HG03457 (cell line): ENCODE data around the gene HIVEP1.
A peak's percentile ranks its signal among the peaks of the same experiment; 100 is the strongest.

Experiments
- ATAC-seq: cut with Tn5 transposase; IDR thresholded peaks from one replicate; pipeline ENCODE4 v1.9.1; 2021; ENCODE audit warnings: moderate number of reproducible peaks; ENCODE audit not compliant: unreplicated experiment

Gene HIVEP1

DNA sequence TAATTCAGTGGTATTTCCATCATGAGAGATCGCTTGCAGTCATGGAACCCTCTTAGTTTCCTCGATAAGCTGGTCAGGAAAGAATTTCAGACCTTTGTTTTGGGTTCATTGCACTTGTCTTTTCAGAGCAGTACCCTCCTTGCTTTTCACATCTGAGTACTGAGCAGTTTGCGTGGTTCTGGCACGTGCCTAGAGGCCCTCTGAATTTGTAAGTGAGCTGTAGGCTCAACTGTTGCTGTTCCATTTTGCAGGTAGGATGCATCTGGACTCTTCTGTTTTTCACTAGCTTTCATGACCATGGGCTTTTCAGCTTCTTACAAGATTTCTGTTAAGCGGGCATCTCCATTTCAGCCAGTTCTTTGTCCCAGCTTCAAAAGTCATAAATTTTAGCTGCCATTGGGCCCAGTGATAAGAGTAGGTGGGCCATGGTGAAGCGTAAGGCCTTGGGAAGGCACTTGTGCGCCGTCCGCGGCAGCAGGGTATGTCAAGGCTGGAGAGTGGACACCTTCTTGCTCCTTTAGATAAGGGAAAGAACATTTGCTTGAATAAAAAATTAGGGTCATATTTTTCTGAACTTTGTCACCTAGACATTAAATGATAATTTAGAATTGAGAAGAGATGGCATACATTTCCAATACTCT is 35.8 kb downstream of the HIVEP1 start:
- ATAC-seq, result no peak

DNA sequence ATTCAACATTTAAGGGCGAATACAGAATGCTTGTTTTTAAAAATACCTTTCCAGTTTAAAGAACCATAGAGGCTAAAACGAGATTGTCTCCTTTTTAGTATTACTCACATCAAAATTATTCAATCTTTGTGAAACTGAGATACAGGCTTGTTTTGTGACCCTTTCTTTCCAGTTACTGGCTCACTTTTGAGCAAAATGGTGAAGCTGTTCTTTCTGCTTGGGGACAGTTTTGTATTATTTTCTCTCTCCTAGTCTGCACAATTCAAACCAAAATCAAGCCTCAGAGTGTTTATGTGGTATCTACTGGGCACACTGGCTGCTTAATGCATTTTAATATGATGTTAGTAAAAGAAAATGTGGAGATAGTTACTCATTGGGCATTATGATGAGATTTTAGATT is 36.5 kb downstream of the HIVEP1 start:
- no peak for ATAC-seq

DNA sequence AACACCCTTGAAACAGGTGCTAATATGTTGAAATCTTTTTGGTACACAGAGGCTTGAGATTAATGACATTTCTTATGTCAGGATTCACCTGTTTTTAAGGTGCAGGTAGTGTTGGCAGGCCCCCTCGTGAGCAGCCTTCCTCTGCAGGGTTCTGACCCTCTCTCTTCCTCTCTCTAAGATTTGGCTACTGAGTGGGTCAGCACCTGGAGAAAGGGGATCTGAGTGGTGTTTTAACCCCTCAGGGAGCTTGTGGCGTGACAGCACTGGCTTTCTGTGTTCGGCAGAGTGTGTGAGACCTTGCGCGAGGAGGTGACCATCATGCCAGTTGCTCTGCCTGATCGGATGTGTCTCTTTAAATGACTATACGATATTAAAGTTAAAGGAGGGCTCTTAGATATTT is 37.1 kb downstream of the HIVEP1 start:
- no peak for ATAC-seq

DNA sequence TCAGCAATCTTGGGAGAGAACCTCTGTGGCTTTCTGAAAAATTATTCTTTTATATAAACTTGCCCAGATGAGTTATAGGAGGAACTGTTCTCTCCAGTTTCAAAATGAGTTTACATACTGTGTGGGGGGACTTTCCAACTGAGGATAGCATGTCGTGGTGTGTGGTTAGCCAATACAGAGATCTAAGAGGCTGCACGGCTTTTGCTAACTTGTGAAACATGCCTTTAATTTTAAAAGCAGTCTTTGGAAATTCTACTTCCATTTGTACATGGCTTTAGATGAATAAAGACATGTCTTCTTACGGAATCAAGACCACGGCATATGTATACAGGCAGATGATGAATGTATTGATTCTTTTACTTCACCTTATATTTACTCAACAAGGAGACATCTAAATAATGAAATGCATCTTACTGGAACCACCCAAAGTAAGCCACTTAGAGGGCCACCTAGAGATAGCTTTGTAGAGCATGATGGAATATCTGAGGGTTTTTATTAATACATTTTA is 39.8 kb downstream of the HIVEP1 start:
- peak; percentile 71 for ATAC-seq

DNA sequence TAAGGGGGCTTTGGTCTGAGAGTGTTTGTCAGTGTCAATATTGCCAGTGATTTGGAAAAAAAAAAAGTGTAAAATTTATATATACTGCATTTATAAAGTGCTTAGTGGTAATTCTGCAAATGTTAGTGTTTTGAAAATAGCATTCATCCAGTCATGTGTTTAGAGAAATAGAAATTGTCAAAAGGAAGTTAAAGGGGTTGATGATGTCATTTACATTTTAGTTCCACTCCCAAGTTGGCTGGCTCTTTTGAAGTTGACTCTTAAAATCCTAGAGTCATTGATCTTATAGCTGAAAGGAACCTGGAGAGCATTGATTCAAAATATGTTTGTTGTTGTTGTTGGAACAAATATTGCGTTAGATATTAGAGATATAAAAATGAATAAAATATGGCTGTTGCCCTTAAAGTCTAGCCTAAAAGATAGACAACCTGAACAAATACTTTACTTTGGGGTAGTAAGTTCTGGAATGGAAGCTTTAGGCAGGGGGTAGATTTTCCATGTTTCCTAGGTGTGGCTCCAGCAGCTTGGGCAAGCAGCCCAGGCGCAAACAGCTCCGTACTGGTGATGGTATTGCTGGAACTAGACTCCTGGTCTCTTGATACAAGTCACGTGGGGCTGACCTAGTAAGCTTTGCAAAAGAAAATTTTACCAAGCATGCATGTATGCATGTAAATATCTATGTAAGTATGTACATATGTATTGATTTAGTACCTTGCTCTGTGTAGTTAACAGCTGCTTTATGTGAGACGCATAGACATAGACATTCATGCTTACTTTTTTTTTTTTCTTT is 46.3 kb downstream of the HIVEP1 start:
- ATAC-seq, result no peak

DNA sequence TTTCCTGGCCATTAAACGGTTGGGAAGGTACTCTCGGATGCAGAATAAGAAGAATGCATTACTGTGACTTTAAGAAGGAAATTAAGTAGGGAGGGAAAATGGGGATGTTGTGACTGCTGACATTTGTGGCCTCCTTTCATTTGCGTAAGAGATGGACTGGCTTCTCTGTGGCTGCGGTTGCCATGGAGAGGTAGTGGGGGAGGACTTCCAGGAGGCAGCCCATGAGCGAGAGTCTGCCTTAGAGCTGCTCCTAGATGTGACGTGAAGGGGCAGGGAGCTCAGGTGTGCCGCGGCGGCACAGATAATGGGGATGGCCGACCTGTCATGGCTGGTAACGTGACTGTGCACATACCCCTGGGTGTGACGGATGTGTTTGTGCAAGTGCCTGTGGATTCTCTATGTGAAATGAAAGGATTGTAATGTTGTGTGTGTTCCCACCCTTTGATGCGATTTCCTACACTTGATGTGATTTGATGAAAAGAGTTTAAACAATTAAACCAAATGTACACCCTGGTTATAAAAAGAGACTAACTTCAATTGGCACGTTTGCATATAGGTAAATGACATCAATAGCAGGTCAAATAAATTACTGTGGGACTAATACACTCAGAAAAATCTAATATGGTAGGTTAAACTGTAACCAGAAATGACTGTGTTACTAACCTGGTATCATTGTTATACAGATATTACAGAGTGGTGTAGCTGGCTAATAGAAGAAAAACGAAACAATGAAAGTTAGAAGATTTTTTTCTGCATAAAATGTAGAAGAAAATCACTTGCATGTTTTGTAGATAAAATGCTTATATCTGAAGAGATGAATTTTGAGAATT is 48.9 kb downstream of the HIVEP1 start:
- peak; percentile 69 for ATAC-seq

DNA sequence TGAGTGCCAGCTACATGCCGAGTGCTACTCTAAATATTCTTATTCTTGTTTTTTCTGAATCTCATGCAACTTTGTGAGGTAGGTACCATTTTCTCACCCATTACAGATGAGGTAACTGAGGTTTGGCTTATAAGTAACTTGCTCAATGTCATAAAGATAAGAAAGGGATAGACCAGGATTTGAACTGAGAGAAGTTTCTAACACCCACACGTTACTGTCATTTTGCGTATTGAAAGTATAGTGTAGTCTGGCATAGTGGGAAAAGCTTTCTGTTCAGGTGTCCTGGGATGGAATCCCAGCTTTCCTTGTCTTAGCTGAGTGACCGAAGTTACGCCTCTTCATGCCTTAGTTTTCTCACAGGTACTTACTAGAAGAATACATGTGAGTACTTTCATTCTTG is 50.5 kb downstream of the HIVEP1 start:
- no peak for ATAC-seq

DNA sequence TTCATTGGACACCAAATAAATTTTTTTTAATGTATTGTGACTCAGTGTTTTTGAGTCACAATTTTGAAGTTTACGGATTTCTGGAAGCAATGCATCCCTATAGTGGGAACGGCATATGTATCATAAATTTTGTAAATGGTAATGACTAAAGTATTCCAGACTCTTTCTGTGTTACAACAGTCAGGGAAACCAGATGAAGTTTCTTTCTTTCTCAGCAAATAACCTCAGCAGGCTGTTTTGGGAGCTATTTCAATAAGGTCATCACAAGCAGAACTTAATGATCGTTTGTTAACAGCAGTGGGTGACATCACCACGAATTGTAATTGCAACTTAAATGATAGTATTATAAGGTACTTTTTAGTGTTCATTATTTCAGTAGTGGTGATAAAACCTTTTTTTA is 52.0 kb downstream of the HIVEP1 start:
- no peak for ATAC-seq

DNA sequence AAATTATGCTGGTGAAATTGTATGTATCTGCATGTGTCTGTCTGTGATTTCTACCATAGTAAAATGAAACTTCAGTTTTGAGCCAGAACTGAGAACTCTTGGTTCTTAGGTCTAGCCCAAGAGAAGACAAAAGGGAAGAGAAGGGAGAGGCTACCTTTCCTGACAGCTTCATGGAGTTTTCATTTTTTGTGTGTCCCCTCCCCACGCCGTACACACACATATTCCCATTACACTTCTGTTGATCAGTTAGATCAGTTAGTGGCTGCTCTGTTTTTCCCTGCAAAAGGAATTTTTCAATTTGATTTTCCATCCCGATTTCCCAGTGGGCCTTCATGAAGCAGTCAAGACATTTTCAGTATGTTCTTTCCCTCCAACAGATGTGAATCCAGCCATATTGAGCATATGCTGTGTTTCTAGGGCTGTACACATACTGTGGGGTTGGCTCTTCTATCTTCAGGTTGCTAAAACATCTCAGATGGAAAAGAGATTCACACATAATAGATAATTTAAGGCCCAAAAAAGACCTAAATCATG is 52.5 kb downstream of the HIVEP1 start:
- no peak for ATAC-seq

DNA sequence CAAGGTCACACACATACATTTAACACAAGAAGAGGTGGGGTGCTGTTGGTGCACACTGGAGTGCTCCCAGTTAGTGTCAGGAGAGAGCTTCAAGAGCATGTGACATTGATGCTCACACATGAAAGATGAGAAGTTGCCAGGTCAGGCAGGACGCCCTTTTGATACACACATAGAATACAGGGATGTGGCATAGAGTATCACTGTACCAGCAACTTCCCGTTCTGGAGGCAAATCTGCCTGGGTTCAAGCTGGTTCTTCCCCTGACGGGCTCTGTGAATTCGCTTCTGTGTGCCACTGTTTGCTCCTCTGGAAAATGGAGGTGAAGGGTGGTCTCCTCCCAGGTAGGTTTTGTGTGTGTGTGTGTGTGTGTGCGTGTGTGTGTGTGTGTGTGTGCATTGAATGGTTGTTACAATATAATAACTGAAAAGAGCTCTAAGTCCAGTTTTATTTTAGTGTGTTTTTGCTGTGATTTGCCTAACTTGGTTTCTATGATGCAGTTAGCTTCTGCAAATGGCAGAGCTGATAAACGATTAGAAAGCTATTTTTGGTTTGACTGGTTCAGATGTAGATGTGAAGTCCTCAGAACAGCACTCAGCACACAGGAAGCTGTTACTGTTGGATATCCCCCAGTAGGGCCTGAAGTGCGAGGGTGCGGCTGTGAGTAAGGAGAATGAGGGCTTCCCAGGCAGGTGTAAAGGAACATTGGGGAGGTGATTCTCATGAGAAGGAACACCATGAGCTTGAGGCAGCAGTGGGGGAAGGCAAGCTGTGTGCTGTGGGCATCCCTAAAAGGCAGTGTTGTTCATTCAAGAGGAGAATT is 53.4 kb downstream of the HIVEP1 start:
- ATAC-seq, result no peak

DNA sequence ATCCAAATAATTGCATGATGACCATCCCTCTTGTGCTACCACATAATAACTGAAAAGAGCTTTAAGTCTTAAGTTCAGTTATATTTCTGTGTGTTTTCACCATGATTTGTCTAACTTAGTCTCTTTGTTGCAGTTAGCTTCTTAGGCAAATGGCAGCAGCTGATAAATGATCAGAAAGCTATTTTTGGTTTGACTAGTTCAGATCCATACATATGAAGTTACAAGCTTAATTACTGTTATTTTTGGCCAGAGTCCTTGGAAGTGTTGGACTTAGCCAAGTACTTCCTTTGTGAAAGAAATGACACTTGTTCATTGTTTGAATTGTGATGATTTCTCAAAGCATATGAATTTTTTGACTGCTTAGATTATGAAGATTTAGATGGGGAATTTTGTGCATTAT is 54.2 kb downstream of the HIVEP1 start:
- no peak for ATAC-seq

DNA sequence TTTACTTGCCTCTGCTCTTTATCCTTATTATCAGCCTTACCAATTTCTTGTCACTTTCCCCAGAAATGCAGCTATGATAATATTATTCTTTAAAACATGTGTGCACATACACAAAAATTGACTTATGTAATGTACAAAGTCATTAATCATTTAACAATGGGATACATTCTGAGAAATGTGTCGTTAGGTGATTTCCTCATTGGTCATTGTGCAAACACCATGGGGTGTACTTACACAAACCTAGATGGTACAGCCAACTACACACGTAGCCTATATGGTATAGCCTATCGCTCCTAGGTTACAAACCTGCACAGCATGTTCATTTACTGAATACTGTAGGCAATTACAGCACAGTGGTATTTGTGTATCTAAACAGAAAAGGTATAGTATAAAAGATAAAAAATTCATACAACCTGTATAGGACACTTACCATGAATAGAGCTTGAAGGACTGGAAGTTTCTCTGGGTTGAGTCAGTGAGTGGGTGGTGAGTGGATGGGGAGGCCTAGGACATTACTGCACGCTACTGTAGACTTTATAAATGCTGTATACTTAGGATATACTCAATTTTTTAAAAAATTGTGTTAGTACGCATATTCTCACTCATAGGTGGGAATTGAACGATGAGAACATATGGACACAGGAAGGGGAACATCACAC is 56.9 kb downstream of the HIVEP1 start:
- no peak for ATAC-seq

DNA sequence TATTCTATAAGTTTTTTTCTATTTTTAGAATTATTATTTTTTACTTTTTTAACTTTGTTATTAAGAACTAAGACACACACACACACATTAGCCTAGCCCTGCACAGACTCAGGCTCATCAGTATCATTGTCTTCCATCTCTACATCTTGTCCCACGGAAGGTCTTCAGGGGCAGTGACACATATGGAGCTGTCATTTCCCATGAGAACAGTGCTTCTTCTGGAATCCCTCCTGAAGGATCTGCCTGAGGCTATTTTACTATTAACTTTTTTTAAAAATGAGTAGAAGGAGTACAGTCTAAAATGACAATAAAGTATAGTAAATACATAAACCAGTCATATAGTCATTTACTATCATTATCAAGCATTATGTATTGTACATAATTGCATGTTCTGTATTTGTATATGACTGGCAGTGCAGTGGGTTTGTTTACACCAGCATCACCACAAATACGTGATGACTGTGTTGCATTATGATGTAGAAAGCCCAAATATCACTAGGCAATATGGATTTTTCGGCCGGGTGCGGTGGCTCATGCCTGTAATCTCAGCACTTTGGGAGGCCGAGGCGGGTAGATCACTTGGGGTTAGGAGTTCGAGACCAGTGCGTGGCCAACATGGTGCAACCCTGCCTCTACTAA is 57.9 kb downstream of the HIVEP1 start:
- no peak for ATAC-seq

DNA sequence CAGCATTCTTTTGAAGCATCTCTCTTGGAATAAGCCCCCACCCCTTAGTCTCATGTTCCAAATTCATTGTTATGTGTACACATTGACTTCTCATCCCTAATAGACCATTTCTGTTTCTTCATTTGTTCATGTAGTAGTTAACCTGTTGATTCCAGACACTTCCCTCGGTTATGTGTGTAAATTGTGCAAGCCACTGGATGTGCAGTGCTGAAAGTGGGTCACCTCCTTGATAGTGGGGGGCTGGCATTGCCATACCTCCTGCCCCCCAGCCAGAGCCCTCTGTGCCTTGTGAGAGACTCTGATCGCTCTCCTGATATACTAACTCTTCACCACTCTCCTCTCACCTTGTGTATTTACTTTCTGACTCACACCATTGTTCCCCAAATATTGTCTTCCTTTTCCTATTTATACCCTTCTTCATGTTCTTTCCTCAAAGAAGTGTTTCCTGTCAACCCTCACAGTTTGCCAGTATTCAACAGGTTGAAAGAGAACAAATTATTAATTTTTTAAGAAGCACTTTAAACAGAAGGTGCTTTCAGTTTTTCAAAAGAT is 59.0 kb downstream of the HIVEP1 start:
- ATAC-seq, result no peak

DNA sequence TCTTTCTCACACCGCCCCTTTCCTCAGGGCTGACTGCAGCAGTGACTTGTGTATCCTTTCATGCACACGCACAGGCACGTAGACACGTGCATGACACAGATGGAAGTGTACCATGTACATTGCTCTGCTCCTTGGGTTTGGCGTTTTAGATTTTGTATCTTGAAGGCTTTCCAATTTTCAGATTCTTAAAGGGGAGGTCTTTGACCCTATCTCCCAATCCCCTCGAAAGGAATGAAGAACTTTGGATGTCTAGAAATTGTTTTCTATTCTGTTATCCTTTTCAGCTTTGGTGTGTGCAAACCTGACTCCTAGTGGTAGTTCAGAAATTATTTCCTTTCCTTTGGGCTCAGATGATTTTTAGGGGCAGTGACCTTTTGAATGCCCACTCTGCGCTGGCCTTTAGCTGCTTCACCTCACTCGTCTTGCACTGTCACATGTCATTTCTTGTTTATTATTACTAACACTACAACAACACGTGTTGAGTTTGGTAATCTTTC is 63.0 kb downstream of the HIVEP1 start:
- no peak for ATAC-seq

DNA sequence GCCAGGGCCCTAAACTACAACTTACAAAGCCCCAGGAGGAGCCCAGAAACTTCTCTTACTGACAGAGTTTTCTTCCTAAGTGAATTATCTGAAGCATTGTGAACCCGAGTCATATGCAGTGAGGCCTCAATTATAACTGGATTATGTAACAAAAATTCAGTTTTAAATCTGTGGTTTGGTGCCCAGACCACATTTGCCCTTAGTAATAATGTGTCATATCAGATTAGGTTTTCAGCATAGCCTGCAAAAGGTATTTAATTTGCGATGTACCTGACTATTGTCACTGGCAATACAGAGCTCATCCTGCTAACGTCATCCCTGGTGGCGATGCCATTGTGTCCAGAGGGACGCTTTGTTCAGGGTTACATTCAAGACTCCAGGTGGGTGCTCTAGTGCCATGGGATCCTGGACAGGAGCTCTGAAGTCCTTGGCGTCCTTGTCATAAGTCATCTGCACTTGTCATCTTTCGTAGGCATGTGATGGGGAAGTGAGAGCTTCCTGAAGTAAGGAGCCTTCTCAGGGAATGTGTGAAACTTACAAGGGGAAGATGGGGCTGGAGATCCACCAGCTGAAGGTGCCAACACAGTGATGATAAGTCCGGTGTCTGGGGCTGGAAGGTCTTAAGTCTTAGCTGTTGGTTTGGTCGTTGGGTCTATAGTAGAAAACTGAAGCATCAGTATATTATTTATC is 65.1 kb downstream of the HIVEP1 start:
- no peak for ATAC-seq

DNA sequence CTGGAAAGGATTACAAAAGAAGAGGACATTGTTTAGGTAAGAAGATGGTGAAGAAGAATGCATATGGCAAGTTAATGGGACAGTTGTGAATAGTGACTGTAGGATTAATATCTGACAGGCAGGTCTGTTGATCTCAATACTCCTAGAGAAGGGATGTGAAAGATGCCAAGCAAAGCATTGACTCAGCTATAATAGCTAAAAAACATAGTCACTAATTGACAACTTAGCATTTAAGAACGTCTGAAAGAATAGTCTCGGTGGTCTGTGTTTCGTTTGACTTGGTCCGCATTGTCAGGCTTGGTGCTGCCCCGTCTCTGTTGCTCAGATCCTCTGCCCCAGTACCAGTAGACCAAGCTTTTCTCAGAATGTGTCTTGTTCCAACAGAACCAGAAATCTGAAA is 65.9 kb downstream of the HIVEP1 start:
- ATAC-seq, result no peak

DNA sequence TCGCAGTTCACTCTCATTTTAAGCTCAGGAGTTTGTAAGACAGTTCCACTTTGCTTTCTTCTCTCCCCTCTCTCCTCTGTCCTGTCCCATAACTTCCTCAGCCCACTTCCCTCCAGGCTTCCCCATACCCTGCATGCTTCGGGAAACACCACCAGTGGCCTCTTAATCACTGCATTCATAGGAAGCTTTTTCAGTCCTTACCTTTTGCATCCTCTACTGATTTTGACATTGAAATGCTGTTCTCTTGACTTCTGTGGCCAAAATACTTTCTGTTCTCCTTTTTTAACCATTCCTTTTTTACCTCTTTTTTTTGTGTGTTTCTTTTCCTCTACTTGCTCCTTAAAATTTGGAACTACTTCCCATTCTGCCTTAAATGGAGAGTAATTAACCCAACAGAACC is 69.7 kb downstream of the HIVEP1 start:
- ATAC-seq, result no peak
